ENCODE data around the gene FGF14. TPM values are rescaled to one million over a fixed set of nuclear protein-coding genes. Genes with fewer than 3 reads are reported as not detected.

The FGF14 gene
- total RNA-seq, 3 donors from 2014 or later = 0.43 to 2.5 (median 0.70) TPM

DNA sequence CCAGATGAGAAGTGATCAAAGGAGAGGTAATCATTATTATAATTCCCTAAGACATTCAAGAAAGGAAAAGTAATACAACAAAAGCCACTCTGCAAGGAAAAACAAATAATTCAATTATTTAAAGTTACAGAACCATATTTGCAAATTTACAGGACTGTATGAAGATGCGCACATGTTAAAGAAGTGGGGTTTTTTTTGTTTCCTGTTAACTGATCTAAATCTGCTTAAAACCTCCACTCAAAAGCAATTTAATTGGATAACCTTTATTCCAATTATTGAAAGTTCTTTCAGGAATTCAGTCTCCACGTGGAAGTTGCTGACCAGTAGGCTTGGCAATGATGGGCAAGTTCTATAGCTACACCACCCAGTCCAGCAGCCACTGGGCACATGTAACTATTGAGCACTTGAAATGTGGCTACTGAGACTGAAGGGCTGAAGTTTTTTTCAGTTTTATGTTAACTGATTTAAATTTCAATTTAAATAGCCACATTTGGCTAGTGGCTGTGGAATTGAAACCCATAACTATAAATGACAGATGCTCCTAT is 232.3 kb downstream of the FGF14 start:
- H3K4me3 ChIP-seq = no peak overlapping the region
- ATAC-seq (no peak), DNase-seq (no peak)
- no peaks in the 10 kb centered on the region for H3K4me1 ChIP-seq (ENCODE audit: low read depth)
- TF ChIP-seq, protein P1, sequence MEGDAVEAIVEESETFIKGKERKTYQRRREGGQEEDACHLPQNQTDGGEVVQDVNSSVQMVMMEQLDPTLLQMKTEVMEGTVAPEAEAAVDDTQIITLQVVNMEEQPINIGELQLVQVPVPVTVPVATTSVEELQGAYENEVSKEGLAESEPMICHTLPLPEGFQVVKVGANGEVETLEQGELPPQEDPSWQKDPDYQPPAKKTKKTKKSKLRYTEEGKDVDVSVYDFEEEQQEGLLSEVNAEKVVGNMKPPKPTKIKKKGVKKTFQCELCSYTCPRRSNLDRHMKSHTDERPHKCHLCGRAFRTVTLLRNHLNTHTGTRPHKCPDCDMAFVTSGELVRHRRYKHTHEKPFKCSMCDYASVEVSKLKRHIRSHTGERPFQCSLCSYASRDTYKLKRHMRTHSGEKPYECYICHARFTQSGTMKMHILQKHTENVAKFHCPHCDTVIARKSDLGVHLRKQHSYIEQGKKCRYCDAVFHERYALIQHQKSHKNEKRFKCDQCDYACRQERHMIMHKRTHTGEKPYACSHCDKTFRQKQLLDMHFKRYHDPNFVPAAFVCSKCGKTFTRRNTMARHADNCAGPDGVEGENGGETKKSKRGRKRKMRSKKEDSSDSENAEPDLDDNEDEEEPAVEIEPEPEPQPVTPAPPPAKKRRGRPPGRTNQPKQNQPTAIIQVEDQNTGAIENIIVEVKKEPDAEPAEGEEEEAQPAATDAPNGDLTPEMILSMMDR (IDR thresholded peaks at IDR 0.05) = no peak
- intact Hi-C loops (cut with DNase I, micrococcal nuclease) = no loop called here
- no peaks in the 10 kb centered on the region for H3K36me3 ChIP-seq (ENCODE audit: low read depth)
- no peaks in the 10 kb centered on the region for H3K9me3 ChIP-seq

DNA sequence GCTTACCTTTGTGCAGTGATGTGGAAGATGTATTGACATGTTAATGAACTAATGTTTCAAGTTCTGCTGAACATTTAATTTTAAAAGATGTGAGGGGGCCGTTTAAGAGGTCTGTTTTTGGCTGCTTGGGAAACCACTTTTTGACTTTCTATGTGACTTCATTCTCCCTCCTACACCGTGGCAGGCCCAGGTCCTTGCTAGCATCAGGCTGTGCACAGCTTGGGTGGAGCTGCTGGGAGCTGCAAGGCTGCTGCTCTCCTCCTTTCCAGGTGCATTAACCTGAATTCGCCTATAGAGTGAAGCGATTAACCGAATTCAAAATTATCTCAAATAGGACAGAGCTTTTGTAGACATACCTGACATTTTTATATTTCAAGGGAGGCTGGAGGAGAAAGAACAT is 249.1 kb downstream of the FGF14 start:
- DNase-seq (no peak), ATAC-seq (no peak)
- H3K36me3 ChIP-seq (ENCODE audit: low read depth) = no peaks in the 10 kb centered on the region
- intact Hi-C loops (cut with DNase I, micrococcal nuclease) = no loop called here
- TF ChIP-seq, protein P1 (IDR thresholded peaks at IDR 0.05) = no peak
- no peaks in the 10 kb centered on the region for H3K4me1 ChIP-seq (ENCODE audit: low read depth)
- no peak overlapping the region for H3K4me3 ChIP-seq
- no peaks in the 10 kb centered on the region for H3K9me3 ChIP-seq

DNA sequence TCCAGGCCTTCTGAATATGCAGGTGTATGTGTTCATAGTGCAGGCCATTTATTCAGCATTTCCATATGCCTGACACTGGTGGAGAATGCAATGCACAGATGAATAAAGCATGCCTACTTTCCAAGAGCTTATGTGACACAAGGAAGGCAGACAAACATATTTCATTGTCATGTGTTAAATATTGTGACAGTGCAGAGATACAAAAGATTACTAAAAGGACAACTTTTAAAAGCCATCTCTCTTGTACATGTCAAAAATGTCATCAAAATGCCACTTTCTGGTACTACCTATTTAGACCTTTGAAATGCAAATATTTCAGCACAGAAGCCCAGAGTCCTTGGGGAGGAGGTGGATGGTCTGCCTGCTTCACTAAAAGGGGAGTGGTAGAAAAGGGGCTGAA is 254.5 kb downstream of the FGF14 start:
- H3K9me3 ChIP-seq = no peaks in the 10 kb centered on the region
- no peaks in the 10 kb centered on the region for H3K36me3 ChIP-seq (ENCODE audit: low read depth)
- DNase-seq (no peak), ATAC-seq (no peak)
- H3K4me3 ChIP-seq = no peak overlapping the region
- no peaks in the 10 kb centered on the region for H3K4me1 ChIP-seq (ENCODE audit: low read depth)
- intact Hi-C loops (cut with DNase I, micrococcal nuclease) = loop anchor here in 1 of 2 donors (10.0 kb wide), 1 partner anchor 307 kb away; no protein-coding TSS in a partner anchor
- TF ChIP-seq, protein P1 (IDR thresholded peaks at IDR 0.05) = no peak

DNA sequence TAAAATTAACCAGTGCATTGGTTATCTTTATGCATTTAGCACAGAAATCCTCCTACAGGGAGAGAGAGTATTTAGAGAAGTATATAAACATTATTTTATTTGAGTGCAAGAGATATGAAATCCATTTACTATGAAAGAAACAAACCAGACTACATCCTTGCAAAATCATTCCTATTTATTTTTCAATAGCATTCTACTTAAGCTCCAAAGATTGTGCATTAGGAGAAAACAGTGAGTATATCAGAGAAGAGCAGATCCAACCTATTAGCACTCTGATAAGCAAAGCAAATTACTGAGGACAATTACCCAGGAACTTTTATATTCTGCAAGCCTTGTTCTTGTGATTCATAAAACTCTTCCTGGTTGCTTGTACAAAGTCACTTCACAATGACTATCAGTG is 256.1 kb downstream of the FGF14 start:
- Histone ChIP-seq H3K4me3 (no peak overlapping the region), H3K4me1 (ENCODE audit: low read depth) (no peaks in the 10 kb centered on the region), H3K36me3 (ENCODE audit: low read depth) (no peaks in the 10 kb centered on the region), H3K9me3 (no peaks in the 10 kb centered on the region)
- TF ChIP-seq, protein P1 (IDR thresholded peaks at IDR 0.05) = no peak
- intact Hi-C loops (cut with DNase I, micrococcal nuclease) = loop anchor here in 1 of 2 donors (10.0 kb wide), 1 partner anchor 309 kb away; no protein-coding TSS in a partner anchor
- no peak for DNase-seq
- ATAC-seq = no peak

DNA sequence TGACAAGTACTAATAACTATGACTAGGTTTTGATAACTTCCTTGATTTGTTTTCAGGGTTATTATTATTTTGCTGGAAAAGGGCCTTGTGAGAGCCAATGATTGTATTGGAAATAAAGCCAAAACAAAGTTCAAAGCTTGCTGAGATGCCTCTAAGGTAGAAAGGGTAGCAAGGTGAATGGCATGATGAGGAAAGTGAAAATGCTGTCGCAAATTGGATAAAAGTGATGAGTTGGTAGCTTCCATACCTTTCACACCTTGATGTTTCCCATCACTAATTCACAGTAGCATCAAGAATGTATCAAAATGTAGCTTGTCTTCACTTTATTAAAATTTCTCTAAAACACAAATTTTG is 259.4 kb downstream of the FGF14 start:
- no peaks in the 10 kb centered on the region for H3K9me3 ChIP-seq
- no peak for DNase-seq
- TF ChIP-seq, protein P1 (IDR thresholded peaks at IDR 0.05) = no peak
- no peak overlapping the region for H3K4me3 ChIP-seq
- H3K36me3 ChIP-seq (ENCODE audit: low read depth) = no peaks in the 10 kb centered on the region
- no peak for ATAC-seq
- no peaks in the 10 kb centered on the region for H3K4me1 ChIP-seq (ENCODE audit: low read depth)
- intact Hi-C loops (cut with DNase I, micrococcal nuclease) = loop anchor here in 1 of 2 donors (10.0 kb wide), 1 partner anchor 312 kb away; no protein-coding TSS in a partner anchor
